Neural cell (in vitro differentiated cells): ENCODE data around the gene GSTO2. TPM values are rescaled to one million over a fixed set of nuclear protein-coding genes. Genes with fewer than 3 reads are reported as not detected.

Experiments used
- H2AFZ ChIP-seq: fragments of 200-600, 300-800 bp; sonication (generic), shearing (Covaris generic); 2 replicates; pipeline ENCODE4 v1.6.0; 2014; ENCODE audit warnings: low read depth, mild to moderate bottlenecking, antibody characterized with exemption, low read length, moderate library complexity
- H3F3A ChIP-seq: fragments of 200-600 bp; shearing (Covaris generic); 2 replicates; pipeline ENCODE4 v1.6.1; 2016; ENCODE audit warnings: mild to moderate bottlenecking, moderate library complexity, mixed read lengths, antibody characterized with exemption, low read length; ENCODE audit not compliant: insufficient read depth, poor library complexity, severe bottlenecking
- H3K27ac ChIP-seq: fragments of 200-600, 300-800 bp; sonication (generic), shearing (Covaris generic); 2 replicates; pipeline ENCODE4 v1.5.1; 2014; ENCODE audit warnings: mild to moderate bottlenecking, low read length, moderate library complexity
- H3K27me3 ChIP-seq: fragments of 300-800, 200-600 bp; sonication (generic), shearing (Covaris generic); 2 replicates; pipeline ENCODE4 v1.6.0; 2014; ENCODE audit warnings: mild to moderate bottlenecking, low read depth, low read length, moderate library complexity; ENCODE audit not compliant: insufficient read depth
- H3K36me3 ChIP-seq: fragments of 300-800, 200-600 bp; sonication (generic), shearing (Covaris generic); 2 replicates; pipeline ENCODE4 v1.5.1; 2014; ENCODE audit warnings: mild to moderate bottlenecking, antibody characterized with exemption, low read length, moderate library complexity; ENCODE audit not compliant: insufficient read depth
- H3K4me2 ChIP-seq: fragments of 300-800, 200-600 bp; sonication (generic), shearing (Covaris generic); 2 replicates; pipeline ENCODE4 v1.6.0; 2014; ENCODE audit warnings: mild to moderate bottlenecking, low read length
- H3K4me3 ChIP-seq: fragments of 300-800, 200-600 bp; sonication (generic), shearing (Covaris generic); 2 replicates; pipeline ENCODE4 v1.5.1; 2014; ENCODE audit warnings: mild to moderate bottlenecking, low read length, moderate library complexity
- H3K79me2 ChIP-seq: fragments of 200-600 bp; shearing (Covaris generic); replicated peaks from 2 replicates; pipeline ENCODE4 v1.6.0; 2014; ENCODE audit warnings: mild to moderate bottlenecking, low read length, moderate library complexity; ENCODE audit not compliant: insufficient read depth
- H3K9ac ChIP-seq: fragments of 300-800, 200-600 bp; sonication (generic), shearing (Covaris generic); 2 replicates; pipeline ENCODE4 v1.6.1; 2016; ENCODE audit warnings: mild to moderate bottlenecking, low read length, mixed read lengths
- H3K9me2 ChIP-seq: fragments of 200-600 bp; shearing (Covaris generic); 2 replicates; pipeline ENCODE4 v1.6.1; 2016; ENCODE audit warnings: mild to moderate bottlenecking, low read length, mixed read lengths; ENCODE audit not compliant: insufficient read depth
- H3K9me3 ChIP-seq: fragments of 200-600, 300-800 bp; sonication (generic), shearing (Covaris generic); 2 replicates; pipeline ENCODE4 v1.6.1; 2016; ENCODE audit warnings: mild to moderate bottlenecking, mixed run types, low read length, moderate library complexity, mixed read lengths
- H4K20me1 ChIP-seq: fragments of 200-600 bp; shearing (Covaris generic); 2 replicates; pipeline ENCODE4 v1.6.1; 2016; ENCODE audit warnings: mild to moderate bottlenecking, mixed run types; ENCODE audit not compliant: insufficient read depth
- EP300 ChIP-seq: fragments of 450-650 bp; conservative IDR thresholded peaks from 2 replicates; pipeline ENCODE4 v1.6.1; 2014; ENCODE audit warnings: antibody characterized with exemption, mild to moderate bottlenecking, moderate library complexity; ENCODE audit not compliant: poor library complexity, severe bottlenecking
- EZH2 ChIP-seq: fragments of 200-600, 300-800 bp; shearing (Covaris generic), sonication (generic); IDR thresholded peaks from 2 replicates; pipeline ENCODE4 v1.6.1; 2014; ENCODE audit warnings: antibody characterized with exemption, low read length, borderline replicate concordance, mild to moderate bottlenecking; ENCODE audit not compliant: insufficient read depth, poor library complexity, severe bottlenecking
- MXI1 ChIP-seq: fragments of 450-650 bp; conservative IDR thresholded peaks from 2 replicates; pipeline ENCODE4 v1.6.1; 2014; ENCODE audit warnings: antibody characterized with exemption, mild to moderate bottlenecking; ENCODE audit not compliant: poor library complexity, severe bottlenecking
- POLR2AphosphoS5 ChIP-seq: IDR thresholded peaks from 2 replicates; pipeline ENCODE4 v1.6.1; 2012
- RAD21 ChIP-seq: fragments of 450-650 bp; conservative IDR thresholded peaks from 2 replicates; pipeline ENCODE4 v1.6.1; 2014; ENCODE audit warnings: antibody characterized with exemption, mild to moderate bottlenecking, moderate library complexity
- REST ChIP-seq: IDR thresholded peaks from 2 replicates; pipeline ENCODE4 v1.6.1; 2012; ENCODE audit warnings: borderline replicate concordance
- SMC3 ChIP-seq: fragments of 450-650 bp; conservative IDR thresholded peaks from 2 replicates; pipeline ENCODE4 v1.6.1; 2014; ENCODE audit warnings: antibody characterized with exemption, mild to moderate bottlenecking, moderate library complexity; ENCODE audit not compliant: poor library complexity
- TAF1 ChIP-seq: IDR thresholded peaks from 2 replicates; pipeline ENCODE4 v1.6.1; 2012; ENCODE audit warnings: low read depth
- polyA plus RNA-seq: library from polyadenylated mRNA; depleted of rRNA; stranded (reverse); fragments of >200 nt; gene quantifications from 2 replicates; pipeline ENCODE4 v1.2.3, GENCODE V29; 2014
- TF ChIP-seq, protein P1 (sequence below): fragments of 450-650 bp; IDR thresholded peaks from 2 replicates; pipeline ENCODE4 v1.5.1; 2014; ENCODE audit warnings: antibody characterized with exemption, mild to moderate bottlenecking, moderate library complexity; ENCODE audit not compliant: poor library complexity, severe bottlenecking

GSTO2 gene
- polyA plus RNA-seq, 1 donor from 2014 or later, result 0.53 TPM

GRCh38 chr10:104334965-104335650 is 66.1 kb downstream of the GSTO2 start:
- Histone ChIP-seq H3K79me2 (no peaks in the 10 kb centered on the region), H2AFZ (no peak overlapping the region), H3K9me2 (no peaks in the 10 kb centered on the region), H3K36me3 (no peaks in the 10 kb centered on the region), H3K27me3 (peaks cover 40% of the 10 kb centered on the region), H3K27ac (no peak overlapping the region), H3F3A (no peaks in the 10 kb centered on the region), H4K20me1 (no peaks in the 10 kb centered on the region), H3K9ac (no peak overlapping the region), H3K4me3 (no peak overlapping the region), H3K9me3 (no peaks in the 10 kb centered on the region), H3K4me2 (no peak overlapping the region)
- TF ChIP-seq RAD21 (no peak), TAF1 (no peak), SMC3 (no peak)

DNA sequence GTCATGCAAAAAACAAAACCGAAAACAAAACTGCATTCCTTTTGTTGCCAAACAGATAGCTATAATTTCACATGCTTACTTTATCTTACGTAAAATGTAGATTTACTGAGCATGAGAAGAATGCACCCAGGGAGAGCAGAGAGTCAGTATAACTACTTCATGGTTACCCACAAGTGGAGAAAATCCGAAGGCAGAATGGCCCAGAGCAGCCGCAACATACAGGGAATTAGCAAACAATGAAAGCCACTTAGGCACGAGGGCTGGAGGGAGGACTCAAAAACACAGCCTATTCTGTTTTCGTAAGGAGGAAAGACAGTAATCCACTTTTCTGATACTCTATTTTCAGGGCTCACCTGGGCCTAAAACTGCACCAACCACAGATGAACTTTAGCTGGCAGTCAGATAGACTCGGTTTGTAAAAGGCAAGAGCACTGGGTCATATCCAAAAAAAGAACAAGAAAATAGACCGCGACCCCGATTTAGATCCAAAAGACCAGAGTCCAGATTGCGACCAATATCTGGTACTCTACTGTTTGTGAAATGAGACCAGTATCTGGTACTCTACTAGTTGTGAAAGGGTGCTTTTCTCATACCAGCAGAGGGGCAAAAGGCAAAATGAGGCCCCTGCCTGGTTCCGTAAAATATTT is 68.0 kb downstream of the GSTO2 start:
- Histone ChIP-seq H3K27ac (no peak overlapping the region), H3K9ac (peak overlapping the region; percentile 60), H2AFZ (no peak overlapping the region), H3K27me3 (peaks cover 48% of the 10 kb centered on the region), H3K4me2 (peak overlapping the region; percentile 53), H3F3A (no peaks in the 10 kb centered on the region), H3K79me2 (no peaks in the 10 kb centered on the region), H3K9me2 (no peaks in the 10 kb centered on the region), H3K4me3 (peak overlapping the region; percentile 93), H3K9me3 (no peaks in the 10 kb centered on the region), H4K20me1 (no peaks in the 10 kb centered on the region), H3K36me3 (no peaks in the 10 kb centered on the region)
- TF ChIP-seq MXI1, result no peak
- no peak for TF ChIP-seq TAF1

DNA sequence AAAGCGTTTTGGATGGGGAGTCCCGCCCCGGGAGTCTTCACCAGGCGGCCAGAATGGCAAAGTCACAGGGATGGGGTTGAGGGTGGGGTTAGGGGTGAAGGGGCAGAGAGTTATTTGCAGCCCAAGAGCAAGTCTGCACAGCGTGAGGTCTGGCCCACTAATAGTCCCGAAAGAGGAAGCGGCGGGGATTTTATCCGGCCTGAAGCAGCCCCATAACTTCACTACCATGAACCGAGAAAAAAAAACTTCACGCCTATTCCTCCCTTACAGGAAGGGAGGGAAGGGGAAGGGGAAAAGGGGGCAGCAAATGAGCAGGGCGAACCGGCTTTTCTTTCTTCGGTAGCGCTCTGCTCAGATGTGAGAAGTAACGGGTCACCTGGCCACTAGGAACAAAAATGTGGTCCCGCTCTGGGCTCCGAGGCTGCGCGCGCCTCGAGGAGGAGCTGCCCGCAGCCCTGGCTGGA is 68.6 kb downstream of the GSTO2 start:
- H3K4me3 ChIP-seq, result peak overlapping the region; percentile 93

More for the DNA sequence above, 68.6 kb downstream of the GSTO2 start:
- H3F3A ChIP-seq, result no peaks in the 10 kb centered on the region
- H4K20me1 ChIP-seq, result no peaks in the 10 kb centered on the region
- H3K9me3 ChIP-seq, result no peaks in the 10 kb centered on the region
- no peaks in the 10 kb centered on the region for H3K79me2 ChIP-seq
- peak overlapping the region; percentile 53 for H3K4me2 ChIP-seq
- TF ChIP-seq SMC3 (no peak), REST (no peak), EZH2 (no peak), MXI1 (no peak), EP300 (no peak), TAF1 (no peak), RAD21 (no peak), POLR2AphosphoS5 (no peak)
- TF ChIP-seq, protein P1, sequence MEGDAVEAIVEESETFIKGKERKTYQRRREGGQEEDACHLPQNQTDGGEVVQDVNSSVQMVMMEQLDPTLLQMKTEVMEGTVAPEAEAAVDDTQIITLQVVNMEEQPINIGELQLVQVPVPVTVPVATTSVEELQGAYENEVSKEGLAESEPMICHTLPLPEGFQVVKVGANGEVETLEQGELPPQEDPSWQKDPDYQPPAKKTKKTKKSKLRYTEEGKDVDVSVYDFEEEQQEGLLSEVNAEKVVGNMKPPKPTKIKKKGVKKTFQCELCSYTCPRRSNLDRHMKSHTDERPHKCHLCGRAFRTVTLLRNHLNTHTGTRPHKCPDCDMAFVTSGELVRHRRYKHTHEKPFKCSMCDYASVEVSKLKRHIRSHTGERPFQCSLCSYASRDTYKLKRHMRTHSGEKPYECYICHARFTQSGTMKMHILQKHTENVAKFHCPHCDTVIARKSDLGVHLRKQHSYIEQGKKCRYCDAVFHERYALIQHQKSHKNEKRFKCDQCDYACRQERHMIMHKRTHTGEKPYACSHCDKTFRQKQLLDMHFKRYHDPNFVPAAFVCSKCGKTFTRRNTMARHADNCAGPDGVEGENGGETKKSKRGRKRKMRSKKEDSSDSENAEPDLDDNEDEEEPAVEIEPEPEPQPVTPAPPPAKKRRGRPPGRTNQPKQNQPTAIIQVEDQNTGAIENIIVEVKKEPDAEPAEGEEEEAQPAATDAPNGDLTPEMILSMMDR, result no peak
- H3K36me3 ChIP-seq, result no peaks in the 10 kb centered on the region
- H3K9me2 ChIP-seq, result no peaks in the 10 kb centered on the region
- H3K27ac ChIP-seq, result no peak overlapping the region
- H2AFZ ChIP-seq, result peak overlapping the region; percentile 45
- peaks cover 48% of the 10 kb centered on the region for H3K27me3 ChIP-seq
- peak overlapping the region; percentile 60 for H3K9ac ChIP-seq
